Transverse colon (tissue), 4 donors: ENCODE data around the gene RPA1.

ENCODE experiments used
- CTCF ChIP-seq, 5 experiments: fragments of 200-600 bp in 3 of 5; fragments of 450-650 bp in 2 of 5; sonication (generic) in 3 of 5; IDR thresholded peaks; 1 replicate in 2 of 5; 2 replicates in 3 of 5; pipeline ENCODE4 v1.5.1; 2016 to 2017; ENCODE audit warnings: antibody characterized with exemption in 5 of 5, inconsistent platforms in 3 of 5, mild to moderate bottlenecking in 2 of 5, moderate library complexity in 1 of 5
- POLR2AphosphoS5 ChIP-seq, 3 donors: sonication (generic); formaldehyde crosslinking; IDR thresholded peaks; one replicate each; pipeline ENCODE4 v1.6.1; 2016; ENCODE audit warnings: antibody characterized with exemption in 3 of 3

DNA sequence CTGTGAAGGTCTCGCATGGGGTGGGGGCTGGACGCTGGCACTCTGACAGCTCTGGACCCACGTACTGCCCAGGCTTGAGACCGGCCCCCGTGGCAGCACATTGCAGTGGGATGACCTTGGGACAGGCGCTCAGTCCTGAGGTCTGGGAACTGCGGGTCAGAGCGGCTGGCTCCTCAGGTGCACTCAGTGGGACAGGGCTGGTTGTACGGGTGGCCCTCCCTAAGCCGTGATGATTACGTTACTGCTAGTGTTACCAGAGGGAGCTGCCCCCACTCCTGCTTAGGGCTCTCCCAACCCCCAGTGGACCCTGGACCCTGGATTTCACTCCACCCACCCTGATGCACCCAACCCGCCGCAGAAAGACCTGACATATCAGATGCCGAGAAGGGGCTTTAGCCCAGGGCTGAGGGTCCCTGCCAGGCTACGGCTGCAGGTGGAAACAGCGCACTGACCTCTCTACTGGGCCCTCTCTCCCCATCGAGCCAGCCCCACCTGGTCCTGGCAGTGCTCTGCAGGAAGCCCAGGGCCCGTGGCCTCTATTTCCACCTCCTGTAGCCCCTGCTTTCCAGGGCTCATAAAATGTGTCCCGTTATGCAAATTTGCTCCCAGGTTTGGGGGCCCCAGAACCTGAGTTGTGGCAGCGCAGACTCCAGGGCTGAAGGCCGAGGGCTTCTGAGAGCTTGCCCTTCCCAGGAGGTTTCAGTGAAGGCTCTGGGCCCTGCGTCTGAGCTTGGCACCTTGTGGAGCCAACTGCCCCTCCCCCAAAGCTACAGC is 118.1 kb downstream of the RPA1 start:
- TF ChIP-seq CTCF (IDR thresholded peaks at IDR 0.05) (no peak), POLR2AphosphoS5 (IDR thresholded peaks at IDR 0.05) (no peak)
